HCT116 (cell line): ENCODE results near the gene LCE3B.

Experiments used
- CBX3 ChIP-seq: IDR thresholded peaks from 2 replicates; pipeline ENCODE4 v1.6.1; 2012; ENCODE audit warnings: low read depth
- CTCF ChIP-seq, 3 experiments: fragments of 200-600 bp in 1 of 3; sonication (generic) in 1 of 3; IDR thresholded peaks in 2 of 3; conservative IDR thresholded peaks in 1 of 3; 2 replicates each; pipeline ENCODE4 v1.5.1; 2012 to 2017; ENCODE audit warnings: low read depth in 2 of 3, low read length in 2 of 3, antibody characterized with exemption in 1 of 3, borderline replicate concordance in 1 of 3, control low read depth in 1 of 3, mild to moderate bottlenecking in 1 of 3, mixed read lengths in 1 of 3, mixed run types in 1 of 3, moderate library complexity in 1 of 3; ENCODE audit not compliant: insufficient read depth in 1 of 3
- EZH2 ChIP-seq: fragments of 200-600 bp; sonication (generic); IDR thresholded peaks from 2 replicates; pipeline ENCODE4 v1.6.1; 2017; ENCODE audit warnings: antibody characterized with exemption, mixed run types
- JUND ChIP-seq: IDR thresholded peaks from 2 replicates; pipeline ENCODE4 v1.6.1; 2012
- MAX ChIP-seq: IDR thresholded peaks from 2 replicates; pipeline ENCODE4 v1.6.1; 2012
- POLR2A ChIP-seq: IDR thresholded peaks from 2 replicates; pipeline ENCODE4 v1.7.0; 2011; ENCODE audit warnings: borderline replicate concordance; ENCODE audit not compliant: insufficient read depth, insufficient read length; ENCODE audit errors: extremely low read depth
- POLR2AphosphoS5 ChIP-seq: IDR thresholded peaks from 2 replicates; pipeline ENCODE4 v1.6.1; 2011; ENCODE audit warnings: mild to moderate bottlenecking, low read depth, low read length, moderate library complexity
- REST ChIP-seq: IDR thresholded peaks from 2 replicates; pipeline ENCODE4 v1.6.1; 2012; ENCODE audit warnings: low read depth
- SIN3A ChIP-seq: IDR thresholded peaks from 2 replicates; pipeline ENCODE4 v1.6.1; 2012; ENCODE audit warnings: low read depth
- SRF ChIP-seq: IDR thresholded peaks from 2 replicates; pipeline ENCODE4 v1.6.1; 2012; ENCODE audit warnings: low read depth

GRCh38 chr1:152657677-152658076, 44.1 kb downstream of the LCE3B start:
- TF ChIP-seq POLR2A, result no peak
- no peak for TF ChIP-seq SRF
- no peak for TF ChIP-seq CTCF (IDR thresholded peaks at IDR 0.05 in 2 of 3, conservative IDR thresholded peaks at IDR 0.05 in 1 of 3; ENCODE audit: borderline replicate concordance in 1 of 3, insufficient read depth in 1 of 3, low read depth in 2 of 3, low read length in 2 of 3)
- TF ChIP-seq MAX, result no peak
- no peak for TF ChIP-seq CBX3
- TF ChIP-seq SIN3A, result no peak
- TF ChIP-seq POLR2AphosphoS5, result no peak
- no peak for TF ChIP-seq REST
- TF ChIP-seq EZH2, result no peak
- no peak for TF ChIP-seq JUND
